Hepatocyte (in vitro differentiated cells): ENCODE data around the gene SIX3. TPM values are rescaled to one million over a fixed set of nuclear protein-coding genes. Genes with fewer than 3 reads are reported as not detected.

Experiments used
- DNase-seq: peaks from one replicate; pipeline ENCODE4 v3.0.0-alpha.2; 2016; ENCODE audit warnings: low spot score
- H2AFZ ChIP-seq: fragments of 200-600 bp; sonication (generic); 2 replicates; pipeline ENCODE4 v1.6.0; 2016; ENCODE audit warnings: antibody characterized with exemption, mild to moderate bottlenecking
- H3K27ac ChIP-seq: fragments of 200-600 bp; sonication (generic); 2 replicates; pipeline ENCODE4 v1.5.1; 2016; ENCODE audit warnings: mild to moderate bottlenecking
- H3K27me3 ChIP-seq: fragments of 200-600 bp; sonication (generic); 2 replicates; pipeline ENCODE4 v1.6.1; 2016
- H3K36me3 ChIP-seq: fragments of 200-600 bp; sonication (generic); replicated peaks from 2 replicates; pipeline ENCODE4 v1.5.1; 2016; ENCODE audit warnings: low read depth; ENCODE audit not compliant: insufficient read depth
- H3K4me1 ChIP-seq: fragments of 200-600 bp; sonication (generic); 2 replicates; pipeline ENCODE4 v1.5.1; 2016; ENCODE audit warnings: mild to moderate bottlenecking, moderate library complexity; ENCODE audit not compliant: insufficient read depth
- H3K4me2 ChIP-seq: fragments of 200-600 bp; sonication (generic); 2 replicates; pipeline ENCODE4 v1.6.0; 2016
- H3K4me3 ChIP-seq: fragments of 200-600 bp; sonication (generic); 2 replicates; pipeline ENCODE4 v1.5.1; 2016; ENCODE audit warnings: mild to moderate bottlenecking
- H3K79me2 ChIP-seq: fragments of 200-600 bp; sonication (generic); 2 replicates; pipeline ENCODE4 v1.6.0; 2017; ENCODE audit warnings: mild to moderate bottlenecking
- H3K9me2 ChIP-seq: fragments of 200-600 bp; sonication (generic); replicated peaks from 2 replicates; pipeline ENCODE4 v1.6.0; 2017; ENCODE audit warnings: mild to moderate bottlenecking; ENCODE audit not compliant: insufficient read depth
- H3K9me3 ChIP-seq: fragments of 200-600 bp; sonication (generic); 2 replicates; pipeline ENCODE4 v1.5.1; 2016; ENCODE audit warnings: low read depth, mild to moderate bottlenecking
- H4K20me1 ChIP-seq: fragments of 200-600 bp; sonication (generic); 2 replicates; pipeline ENCODE4 v1.6.0; 2016; ENCODE audit warnings: mild to moderate bottlenecking; ENCODE audit not compliant: insufficient read depth, poor library complexity, severe bottlenecking
- CTCF ChIP-seq: fragments of 200-600 bp; sonication (generic); IDR thresholded peaks from 2 replicates; pipeline ENCODE4 v1.5.1; 2016; ENCODE audit warnings: antibody characterized with exemption, mild to moderate bottlenecking; ENCODE audit not compliant: poor library complexity
- EZH2 ChIP-seq: fragments of 200-600 bp; sonication (generic); IDR thresholded peaks from 2 replicates; pipeline ENCODE4 v1.6.1; 2016; ENCODE audit warnings: antibody characterized with exemption, mild to moderate bottlenecking, borderline replicate concordance
- EZH2phosphoT487 ChIP-seq: fragments of 200-600 bp; sonication (generic); IDR thresholded peaks from one replicate; pipeline ENCODE4 v1.6.1; 2018; ENCODE audit warnings: antibody characterized with exemption, mild to moderate bottlenecking, low read depth, moderate library complexity; ENCODE audit not compliant: unreplicated experiment, severe bottlenecking
- WGBS: methylation state at CpG from one replicate; pipeline ENCODE4 v1.1.6; 2016; ENCODE audit warnings: low lambda C conversion rate; ENCODE audit errors: missing lambda C conversion rate; 5-methylcytosine and 5-hydroxymethylcytosine counted together
- polyA plus RNA-seq: library from polyadenylated mRNA; unstranded; fragments of >200 nt; fragmentation: Nextera tagmentation; extraction: Ambion mirVana; gene quantifications from 2 replicates; pipeline ENCODE4 v1.2.1, GENCODE V29; 2016
- total RNA-seq: library from RNA; depleted of rRNA; stranded (reverse); fragments of >200 nt; gene quantifications from 2 replicates; pipeline ENCODE4 v1.2.3, GENCODE V29; 2014

SIX3 gene
- total and polyA plus RNA-seq, 2 experiments from 2014 or later = not detected

GRCh38 chr2:44970846-44971450, 29.4 kb downstream of the SIX3 start:
- no peaks in the 10 kb centered on the region for H3K4me1 ChIP-seq

GRCh38 chr2:44972771-44973535, 31.5 kb downstream of the SIX3 start:
- Histone ChIP-seq H3K36me3 (no peaks in the 10 kb centered on the region), H3K4me3 (no peak overlapping the region), H3K27ac (no peak overlapping the region), H3K79me2 (no peaks in the 10 kb centered on the region), H3K4me2 (no peak overlapping the region), H3K9me2 (no peaks in the 10 kb centered on the region), H3K27me3 (peaks cover 20% of the 10 kb centered on the region), H4K20me1 (no peaks in the 10 kb centered on the region), H2AFZ (no peak overlapping the region), H3K4me1 (no peaks in the 10 kb centered on the region), H3K9me3 (no peaks in the 10 kb centered on the region)
- no peak for DNase-seq
- TF ChIP-seq EZH2phosphoT487 = no peak
- TF ChIP-seq CTCF = no peak
- TF ChIP-seq EZH2 = no peak
- WGBS = 28% methylated on average over 11 of the region's 11 CpGs

More at GRCh38 chr2:44970846-44971450, 29.4 kb downstream of the SIX3 start:
- Histone ChIP-seq H3K36me3 (no peaks in the 10 kb centered on the region), H2AFZ (no peak overlapping the region), H4K20me1 (no peaks in the 10 kb centered on the region), H3K27ac (no peak overlapping the region), H3K4me2 (no peak overlapping the region), H3K9me2 (no peaks in the 10 kb centered on the region), H3K27me3 (peaks cover 19% of the 10 kb centered on the region), H3K9me3 (no peaks in the 10 kb centered on the region), H3K79me2 (no peaks in the 10 kb centered on the region), H3K4me3 (no peak overlapping the region)
- TF ChIP-seq CTCF (no peak), EZH2phosphoT487 (no peak), EZH2 (no peak)
- 88% methylated on average over 15 of the region's 15 CpGs for WGBS
- no peak for DNase-seq

DNA sequence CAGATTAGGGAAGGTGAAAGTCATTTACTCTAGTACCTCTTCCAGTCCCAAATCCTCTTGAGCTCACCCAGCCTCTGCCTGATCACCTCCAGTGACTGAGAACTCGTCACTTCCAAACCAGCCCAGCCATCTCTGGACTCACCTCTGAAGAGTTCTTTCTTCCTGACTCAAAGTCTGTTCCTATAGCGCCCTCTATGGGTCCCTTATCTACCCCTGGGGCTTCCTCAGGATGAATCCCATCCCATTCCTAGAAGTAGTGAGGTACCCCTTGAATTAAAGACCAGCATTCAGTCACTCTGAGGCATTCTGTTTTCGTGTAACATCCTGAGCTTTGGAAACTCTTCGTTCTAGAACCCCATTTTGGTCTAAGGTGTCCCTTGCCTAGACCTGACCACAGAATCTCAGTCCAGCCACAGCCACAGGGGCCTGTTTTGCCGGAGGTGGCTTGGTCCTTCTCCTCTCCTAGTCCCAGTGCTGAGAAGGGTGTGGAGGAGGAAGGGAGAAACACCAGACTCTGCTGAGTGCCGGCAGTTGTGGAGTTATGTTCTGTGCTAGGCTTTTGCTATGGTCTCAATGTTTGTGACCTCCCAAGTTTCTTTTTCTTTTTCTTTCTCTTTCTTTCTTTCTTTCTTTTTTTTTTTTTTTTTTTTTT, 32.7 kb downstream of the SIX3 start:
- Histone ChIP-seq H3K9me3 (no peaks in the 10 kb centered on the region), H3K27me3 (peaks cover 20% of the 10 kb centered on the region), H4K20me1 (no peaks in the 10 kb centered on the region), H2AFZ (no peak overlapping the region), H3K4me3 (no peak overlapping the region), H3K9me2 (no peaks in the 10 kb centered on the region), H3K36me3 (no peaks in the 10 kb centered on the region), H3K27ac (no peak overlapping the region), H3K79me2 (no peaks in the 10 kb centered on the region), H3K4me1 (no peaks in the 10 kb centered on the region), H3K4me2 (no peak overlapping the region)
- 53% methylated on average over 6 of the region's 6 CpGs for WGBS
- peak; percentile 58 for DNase-seq
- TF ChIP-seq EZH2phosphoT487 (no peak), CTCF (peak; percentile 32)
